SK-N-SH (cell line): ENCODE measurements around the gene MAP2K5.

Experiments used
- CTCF ChIP-seq: fragments of 200-600 bp; sonication (generic); IDR thresholded peaks from 2 replicates; pipeline ENCODE4 v1.6.1; 2017; ENCODE audit warnings: antibody characterized with exemption, mild to moderate bottlenecking, moderate library complexity
- EZH2phosphoT487 ChIP-seq: fragments of 200-600 bp; sonication (generic); IDR thresholded peaks from 2 replicates; pipeline ENCODE4 v1.6.1; 2017; ENCODE audit warnings: low read depth, mixed run types, mild to moderate bottlenecking, antibody characterized with exemption, moderate library complexity, borderline replicate concordance
- FOSL2 ChIP-seq: IDR thresholded peaks from 2 replicates; pipeline ENCODE4 v1.4.0; 2012; ENCODE audit warnings: low read depth, mild to moderate bottlenecking, moderate library complexity, borderline replicate concordance
- RAD21 ChIP-seq: IDR thresholded peaks from 2 replicates; pipeline ENCODE4 v1.6.1; 2012; ENCODE audit warnings: mild to moderate bottlenecking, low read length
- RCOR1 ChIP-seq: fragments of 150-350 bp; IDR thresholded peaks from 2 replicates; pipeline ENCODE4 v1.6.1; 2017; ENCODE audit warnings: antibody characterized with exemption, low read length
- TCF12 ChIP-seq: IDR thresholded peaks from 2 replicates; pipeline ENCODE4 v1.4.0; 2012
- USF2 ChIP-seq: fragments of 150-350 bp; IDR thresholded peaks from 2 replicates; pipeline ENCODE4 v1.6.1; 2017; ENCODE audit warnings: antibody characterized with exemption, low read length, low read depth, borderline replicate concordance
- YY1 ChIP-seq: IDR thresholded peaks from 2 replicates; pipeline ENCODE4 v1.4.0; 2012; ENCODE audit warnings: low read depth, mild to moderate bottlenecking

GRCh38 chr15:67720556-67721175 is 178.2 kb downstream of the MAP2K5 start:
- TF ChIP-seq FOSL2 (no peak), TCF12 (no peak), RCOR1 (no peak), YY1 (no peak), EZH2phosphoT487 (no peak), RAD21 (no peak), USF2 (no peak), CTCF (no peak)
